Fibroblast of lung (primary cell): ENCODE measurements around the gene RAMAC. TPM values are rescaled to one million over a fixed set of nuclear protein-coding genes. Genes with fewer than 3 reads are reported as not detected.

Experiments
- DNase-seq, 2 donors: peaks; one replicate each; pipeline versions ENCODE4 v3.0.0 to v3.0.0-alpha.2; 2010; ENCODE audit warnings: low read depth in 2 of 2
- H2AFZ ChIP-seq: 2 replicates; pipeline ENCODE4 v1.5.1; 2012; ENCODE audit warnings: low read length, control low read depth, inconsistent platforms
- H3K27ac ChIP-seq: 2 replicates; pipeline ENCODE4 v1.5.1; 2011; ENCODE audit warnings: low read length, control low read depth; ENCODE audit not compliant: insufficient read depth
- H3K27me3 ChIP-seq: 2 replicates; pipeline ENCODE4 v1.5.1; 2011; ENCODE audit warnings: mild to moderate bottlenecking, low read length; ENCODE audit not compliant: control insufficient read depth, insufficient read depth
- H3K36me3 ChIP-seq: 2 replicates; pipeline ENCODE4 v1.5.1; 2011; ENCODE audit warnings: low read length; ENCODE audit not compliant: control insufficient read depth, insufficient read depth
- H3K4me1 ChIP-seq: 2 replicates; pipeline ENCODE4 v1.5.1; 2011; ENCODE audit warnings: low read length; ENCODE audit not compliant: control insufficient read depth, insufficient read depth; ENCODE audit errors: extremely low read depth
- H3K4me2 ChIP-seq: 2 replicates; pipeline ENCODE4 v1.5.1; 2011; ENCODE audit warnings: low read length, control low read depth; ENCODE audit not compliant: insufficient read depth; ENCODE audit errors: extremely low read depth
- H3K4me3 ChIP-seq, 4 experiments: fragments of 200-600 bp in 1 of 4; sonication (generic) in 1 of 4; replicated peaks in 1 of 4; 2 replicates each; pipeline ENCODE4 v1.5.1; 2011 to 2016; ENCODE audit warnings: low read length in 4 of 4, low read depth in 3 of 4, mild to moderate bottlenecking in 3 of 4, control low read depth in 2 of 4, inconsistent platforms in 1 of 4, mixed read lengths in 1 of 4; ENCODE audit not compliant: insufficient read depth in 1 of 4; ENCODE audit errors: control extremely low read depth in 1 of 4
- H3K79me2 ChIP-seq: 2 replicates; pipeline ENCODE4 v1.5.1; 2012; ENCODE audit warnings: mild to moderate bottlenecking, low read length, inconsistent platforms; ENCODE audit not compliant: control insufficient read depth, insufficient read depth
- H3K9ac ChIP-seq: 2 replicates; pipeline ENCODE4 v1.5.1; 2011; ENCODE audit warnings: mild to moderate bottlenecking, low read length, control low read depth; ENCODE audit not compliant: insufficient read depth
- H3K9me3 ChIP-seq: 2 replicates; pipeline ENCODE4 v1.5.1; 2012; ENCODE audit warnings: low read depth, low read length; ENCODE audit not compliant: control insufficient read depth, insufficient read depth
- H4K20me1 ChIP-seq: 2 replicates; pipeline ENCODE4 v1.5.1; 2011; ENCODE audit warnings: low read length; ENCODE audit not compliant: control insufficient read depth, insufficient read depth; ENCODE audit errors: extremely low read depth
- CTCF ChIP-seq, 2 donors: IDR thresholded peaks in 1 of 2; conservative IDR thresholded peaks in 1 of 2; 1 replicate in 1 of 2; 2 replicates in 1 of 2; pipeline ENCODE4 v1.5.1; 2011 to 2012; ENCODE audit warnings: low read length in 2 of 2, control low read depth in 1 of 2, inconsistent platforms in 1 of 2, low read depth in 1 of 2, mild to moderate bottlenecking in 1 of 2
- EZH2 ChIP-seq: IDR thresholded peaks from 2 replicates; pipeline ENCODE4 v1.5.1; 2012; ENCODE audit warnings: low read length, control low read depth, mild to moderate bottlenecking; ENCODE audit errors: missing control alignments
- polyA plus RNA-seq, 2 donors: library from polyadenylated mRNA; depleted of rRNA in 1 of 2; stranded (reverse) in 1 of 2; unstranded in 1 of 2; fragments of >200 nt; gene quantifications; 2 replicates each; pipeline ENCODE4 v1.2.1, GENCODE V29; 2011 to 2012; ENCODE audit warnings: missing spikeins in 1 of 2
- total RNA-seq: library from RNA; depleted of rRNA; stranded (reverse); fragments of >200 nt; gene quantifications from 2 replicates; pipeline ENCODE4 v1.2.1, GENCODE V29; 2014

The RAMAC gene
- total and polyA plus RNA-seq, 2 donors (not counting 1 experiment from before 2014, with no cell fraction given): 26.6 to 34.3 TPM

- no peak overlapping the region for H3K27ac ChIP-seq
- no peak overlapping the region for H3K4me2 ChIP-seq
- H3K4me3 ChIP-seq: no peak overlapping the region
- no peaks in the 10 kb centered on the region for H3K4me1 ChIP-seq
- H2AFZ ChIP-seq: no peak overlapping the region
- TF ChIP-seq EZH2: no peak
- no peak for TF ChIP-seq CTCF (conservative IDR thresholded peaks at IDR 0.05 in 1 of 2, IDR thresholded peaks at IDR 0.05 in 1 of 2; ENCODE audit: low read depth in 1 of 2, low read length in 2 of 2)
- H3K79me2 ChIP-seq: no peaks in the 10 kb centered on the region
- H3K27me3 ChIP-seq: no peaks in the 10 kb centered on the region
- no peaks in the 10 kb centered on the region for H4K20me1 ChIP-seq
- DNase-seq: no peak
- no peak overlapping the region for H3K9ac ChIP-seq
- no peaks in the 10 kb centered on the region for H3K9me3 ChIP-seq
- no peaks in the 10 kb centered on the region for H3K36me3 ChIP-seq
Observed at GRCh38 chr15:82972990-82973389, 13.0 kb upstream of the RAMAC start.

- no peak for TF ChIP-seq EZH2
- TF ChIP-seq CTCF (conservative IDR thresholded peaks at IDR 0.05 in 1 of 2, IDR thresholded peaks at IDR 0.05 in 1 of 2; ENCODE audit: low read depth in 1 of 2, low read length in 2 of 2): no peak
Observed at GRCh38 chr15:82977076-82977475, 8.9 kb upstream of the RAMAC start.

GRCh38 chr15:82978438-82978837 lies 7.6 kb upstream of the RAMAC start:
- Histone ChIP-seq H3K9ac (no peak overlapping the region), H3K4me2 (no peak overlapping the region), H3K4me3 (no peak overlapping the region), H3K9me3 (no peaks in the 10 kb centered on the region), H3K4me1 (no peaks in the 10 kb centered on the region), H3K27me3 (no peaks in the 10 kb centered on the region), H3K27ac (no peak overlapping the region), H4K20me1 (no peaks in the 10 kb centered on the region), H3K36me3 (no peaks in the 10 kb centered on the region), H2AFZ (no peak overlapping the region), H3K79me2 (no peaks in the 10 kb centered on the region)
- no peak for DNase-seq
- TF ChIP-seq CTCF (conservative IDR thresholded peaks at IDR 0.05 in 1 of 2, IDR thresholded peaks at IDR 0.05 in 1 of 2; ENCODE audit: low read depth in 1 of 2, low read length in 2 of 2) (no peak), EZH2 (no peak)

More at GRCh38 chr15:82977076-82977475, 8.9 kb upstream of the RAMAC start:
- H3K27ac ChIP-seq: no peak overlapping the region
- no peak overlapping the region for H2AFZ ChIP-seq
- DNase-seq: no peak
- H3K79me2 ChIP-seq: no peaks in the 10 kb centered on the region
- H3K9ac ChIP-seq: no peak overlapping the region
- H3K4me3 ChIP-seq: no peak overlapping the region
- H4K20me1 ChIP-seq: no peaks in the 10 kb centered on the region
- no peaks in the 10 kb centered on the region for H3K4me1 ChIP-seq
- no peak overlapping the region for H3K4me2 ChIP-seq
- H3K9me3 ChIP-seq: no peaks in the 10 kb centered on the region
- no peaks in the 10 kb centered on the region for H3K36me3 ChIP-seq
- no peaks in the 10 kb centered on the region for H3K27me3 ChIP-seq
